Retinal pigment epithelial cell (primary cell): Measurements from ENCODE around the gene HOXB6.

ENCODE experiments used
- DNase-seq: peaks from one replicate; pipeline ENCODE4 v3.0.0-alpha.2; 2010; ENCODE audit warnings: low read depth
- H3K4me3 ChIP-seq: 2 replicates; pipeline ENCODE4 v1.5.1; 2011; ENCODE audit warnings: mild to moderate bottlenecking, low read length, control low read depth, moderate library complexity
- TF ChIP-seq, protein P1 (sequence below): conservative IDR thresholded peaks from 2 replicates; pipeline ENCODE4 v1.5.1; 2011; ENCODE audit warnings: low read depth, low read length, control low read depth, inconsistent platforms

The HOXB6 gene

DNA sequence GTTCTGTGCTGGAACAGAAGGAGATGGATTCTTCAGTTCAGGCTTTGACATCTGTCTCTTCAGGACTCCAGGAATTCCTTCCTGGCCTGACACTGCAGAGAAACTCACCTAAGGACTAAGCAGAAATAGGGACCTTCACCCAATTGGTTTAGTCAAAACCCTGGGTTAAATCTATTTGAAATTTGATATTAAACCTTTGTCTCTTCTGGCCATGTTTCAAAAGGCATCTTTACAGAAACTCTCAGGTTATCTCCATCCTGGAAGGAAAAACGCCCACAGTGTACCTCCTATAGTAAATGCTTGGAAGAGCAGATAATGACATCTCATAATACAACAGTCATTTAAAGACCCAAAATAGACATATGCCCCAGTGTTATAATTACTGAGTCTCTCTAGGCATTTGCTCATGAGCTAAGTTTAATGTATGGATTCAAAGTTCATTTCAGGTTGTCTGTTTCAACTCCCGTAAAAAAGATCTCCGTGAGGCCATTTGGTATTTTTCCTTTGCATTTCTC is 21.0 kb downstream of the HOXB6 start:
- TF ChIP-seq, protein P1, sequence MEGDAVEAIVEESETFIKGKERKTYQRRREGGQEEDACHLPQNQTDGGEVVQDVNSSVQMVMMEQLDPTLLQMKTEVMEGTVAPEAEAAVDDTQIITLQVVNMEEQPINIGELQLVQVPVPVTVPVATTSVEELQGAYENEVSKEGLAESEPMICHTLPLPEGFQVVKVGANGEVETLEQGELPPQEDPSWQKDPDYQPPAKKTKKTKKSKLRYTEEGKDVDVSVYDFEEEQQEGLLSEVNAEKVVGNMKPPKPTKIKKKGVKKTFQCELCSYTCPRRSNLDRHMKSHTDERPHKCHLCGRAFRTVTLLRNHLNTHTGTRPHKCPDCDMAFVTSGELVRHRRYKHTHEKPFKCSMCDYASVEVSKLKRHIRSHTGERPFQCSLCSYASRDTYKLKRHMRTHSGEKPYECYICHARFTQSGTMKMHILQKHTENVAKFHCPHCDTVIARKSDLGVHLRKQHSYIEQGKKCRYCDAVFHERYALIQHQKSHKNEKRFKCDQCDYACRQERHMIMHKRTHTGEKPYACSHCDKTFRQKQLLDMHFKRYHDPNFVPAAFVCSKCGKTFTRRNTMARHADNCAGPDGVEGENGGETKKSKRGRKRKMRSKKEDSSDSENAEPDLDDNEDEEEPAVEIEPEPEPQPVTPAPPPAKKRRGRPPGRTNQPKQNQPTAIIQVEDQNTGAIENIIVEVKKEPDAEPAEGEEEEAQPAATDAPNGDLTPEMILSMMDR, result no peak
- DNase-seq, result no peak
- H3K4me3 ChIP-seq, result no peak overlapping the region

DNA sequence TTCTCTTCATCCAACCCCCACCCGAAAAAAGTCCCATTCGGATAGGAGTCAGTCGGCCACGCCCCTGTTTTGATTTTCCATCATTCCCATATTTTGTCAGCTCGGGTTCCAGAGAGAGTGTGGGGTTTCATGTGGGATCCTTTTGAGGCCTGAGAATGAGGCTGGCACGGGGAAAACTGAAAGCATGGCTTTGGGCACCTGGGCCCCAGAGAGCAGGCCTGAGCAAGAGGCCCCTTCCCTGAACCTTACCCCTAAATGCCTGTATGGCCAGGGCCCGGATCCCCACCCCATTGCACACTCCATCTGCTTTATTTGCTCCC is 22.1 kb downstream of the HOXB6 start:
- no peak overlapping the region for H3K4me3 ChIP-seq

DNA sequence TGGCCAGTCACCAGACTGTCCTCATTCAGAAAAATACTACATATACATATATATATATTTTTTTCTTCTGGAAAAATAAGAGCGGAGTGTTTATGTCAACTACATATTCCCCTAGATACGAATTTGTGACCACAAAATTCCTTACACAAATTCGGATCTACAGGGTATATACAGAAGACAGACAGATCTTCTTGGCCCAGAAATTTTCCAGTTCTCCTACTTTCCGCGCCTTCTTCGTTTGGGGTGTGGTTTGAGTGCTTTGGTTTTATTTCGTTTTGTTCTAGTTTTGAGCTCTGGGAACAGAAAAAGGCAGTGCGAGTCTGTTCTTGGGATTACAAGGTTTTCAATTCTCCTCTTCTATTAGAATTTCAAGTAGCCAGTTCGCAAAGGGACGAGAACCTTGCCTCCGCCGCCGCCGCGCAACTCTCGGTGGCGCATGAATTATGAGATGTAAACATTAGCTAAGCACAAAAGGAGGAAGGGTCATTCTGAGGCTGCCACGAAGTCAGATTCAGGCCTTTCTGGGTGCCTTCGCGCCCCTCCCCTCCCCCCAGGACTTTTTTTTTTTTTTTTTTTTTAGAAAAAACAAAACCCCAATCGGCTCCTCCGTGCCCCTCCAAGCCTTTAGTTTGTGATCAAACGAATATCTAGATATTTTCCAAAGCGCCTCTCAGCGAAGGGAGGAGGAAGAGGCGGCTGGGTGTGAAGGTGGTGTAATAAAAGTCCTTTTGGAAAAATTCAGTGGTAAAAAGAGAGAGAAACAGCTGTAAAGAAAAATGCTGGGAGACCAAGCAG is 24.8 kb downstream of the HOXB6 start:
- no peak overlapping the region for H3K4me3 ChIP-seq
- no peak for DNase-seq
- TF ChIP-seq, protein P1, result no peak

More for the DNA sequence above, 22.1 kb downstream of the HOXB6 start:
- no peak for DNase-seq
- TF ChIP-seq, protein P1, result no peak

DNA sequence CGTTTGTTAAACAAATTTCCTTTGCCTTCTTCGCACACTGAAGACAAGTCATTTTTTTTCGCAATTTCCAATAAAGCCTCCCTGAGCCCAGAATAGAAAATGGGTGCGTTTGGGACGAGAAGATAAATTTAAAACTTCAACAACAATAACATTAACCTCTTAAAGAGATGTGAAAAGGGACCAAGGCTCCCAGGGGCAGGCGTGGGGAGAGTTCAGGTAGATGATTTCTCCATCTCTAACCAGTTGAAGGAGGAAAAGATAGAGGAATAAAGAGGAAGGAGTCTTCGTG is 25.4 kb downstream of the HOXB6 start:
- no peak overlapping the region for H3K4me3 ChIP-seq
- DNase-seq, result no peak
- TF ChIP-seq, protein P1, result no peak

DNA sequence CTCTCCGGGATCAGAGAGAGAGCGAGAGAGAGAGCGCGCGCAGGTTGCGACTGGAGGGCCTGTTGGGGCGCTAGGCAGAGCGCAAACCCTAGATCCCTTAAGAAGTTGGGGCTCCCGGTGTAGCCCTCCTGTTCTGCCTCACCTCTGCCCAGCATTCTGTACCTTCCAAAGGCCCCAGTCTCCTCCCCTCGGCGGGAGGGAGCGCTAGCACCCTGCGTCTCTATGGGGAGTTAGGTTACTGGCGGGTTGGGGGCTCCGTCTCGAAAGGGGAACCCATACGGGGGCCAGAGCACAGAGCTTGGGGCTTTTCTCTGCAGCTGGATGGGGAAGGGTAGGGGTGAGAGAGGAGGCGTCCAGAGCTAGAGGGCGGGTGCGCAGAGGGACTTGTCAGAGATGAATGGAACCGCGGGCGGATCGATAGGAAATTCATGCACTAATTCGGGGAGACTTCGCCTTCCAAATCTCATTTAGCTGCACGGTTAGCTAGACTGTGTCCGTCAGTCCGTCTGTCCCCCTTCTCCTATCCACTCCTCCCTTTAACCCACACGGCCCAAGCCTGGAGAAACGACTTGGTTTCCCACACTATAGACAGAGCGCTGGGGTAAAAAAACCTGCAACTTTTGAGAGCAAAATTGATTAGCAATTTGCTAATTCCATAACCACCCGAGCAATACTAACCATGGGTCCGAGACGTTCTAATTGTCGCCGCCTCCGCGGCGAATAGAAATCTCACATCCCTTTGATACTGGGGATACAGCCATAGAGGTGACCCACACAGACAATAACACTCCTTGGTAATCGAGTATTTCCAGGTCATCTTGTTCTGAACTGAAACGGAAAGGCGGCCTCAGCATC is 25.9 kb downstream of the HOXB6 start:
- DNase-seq, result no peak
- no peak overlapping the region for H3K4me3 ChIP-seq
- TF ChIP-seq, protein P1, result no peak

DNA sequence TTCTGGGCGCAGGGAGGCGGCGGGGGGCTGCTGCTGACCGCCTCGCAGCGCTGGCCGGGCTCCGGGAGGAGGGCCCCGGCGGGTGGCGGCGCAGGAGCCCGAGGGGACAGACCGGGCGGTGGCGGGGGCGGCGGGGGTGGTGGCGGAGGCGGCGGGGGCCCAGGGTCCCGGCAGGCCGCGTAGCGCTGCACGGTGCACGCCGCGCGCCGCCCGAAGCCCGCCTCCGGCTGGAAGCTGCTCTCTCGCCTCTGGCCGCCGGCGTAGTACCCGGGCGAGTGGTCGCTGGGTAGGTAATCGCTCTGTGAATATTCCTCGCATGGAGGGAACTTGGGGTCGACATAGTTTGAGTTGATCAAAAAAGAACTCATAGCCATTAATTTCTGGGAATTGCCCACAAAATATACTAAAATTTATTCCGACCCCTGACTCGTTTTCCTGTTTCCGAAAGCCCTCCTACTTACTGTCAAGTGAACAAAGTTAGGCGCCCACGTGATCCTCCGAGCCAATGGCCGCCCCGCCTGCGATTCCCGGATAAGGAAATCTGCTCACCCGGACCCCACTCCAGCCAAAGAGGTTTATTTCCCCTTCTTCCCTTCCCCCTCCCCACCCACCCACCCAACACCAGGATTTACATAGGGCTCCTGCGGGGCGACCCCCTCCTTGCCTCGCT is 26.7 kb downstream of the HOXB6 start, which contains the start of gene HOXB4:
Gene HOXB4 (minus strand): TSS at position 405 of the 670 bp plus-strand sequence. CDS start 31 bp downstream, at position 374.
- no peak for DNase-seq
- H3K4me3 ChIP-seq, result no peak within 1 kb of the TSS
- TF ChIP-seq, protein P1, result no peak
